Aorta (tissue), 5 donors: ENCODE measurements around the gene ZGRF1. TPM values are rescaled to one million over a fixed set of nuclear protein-coding genes. Genes with fewer than 3 reads are reported as not detected.

Source experiments
- ATAC-seq: fragments of 200-7000 bp; cut with Tn5 transposase; one replicate; pipeline ENCODE4 v1.9.1; 2022; ENCODE audit warnings: moderate library complexity; ENCODE audit not compliant: low FRiP score
- DNase-seq, 2 donors: peaks; one replicate each; pipeline ENCODE4 v3.0.0-alpha.2; 2020
- H3K27ac ChIP-seq, 2 donors: one replicate each; pipeline ENCODE4 v1.5.1; 2013; ENCODE audit warnings: low read length in 2 of 2, mild to moderate bottlenecking in 2 of 2, moderate library complexity in 2 of 2, control low read depth in 1 of 2, inconsistent platforms in 1 of 2, low read depth in 1 of 2
- H3K27me3 ChIP-seq, 2 donors: one replicate each; pipeline ENCODE4 v1.6.1; 2013; ENCODE audit warnings: control low read depth in 1 of 2, low read length in 1 of 2, mild to moderate bottlenecking in 1 of 2, moderate library complexity in 1 of 2; ENCODE audit not compliant: insufficient read depth in 2 of 2, control insufficient read depth in 1 of 2
- H3K36me3 ChIP-seq, 2 donors: one replicate each; pipeline ENCODE4 v1.6.1; 2013; ENCODE audit warnings: control low read depth in 1 of 2, low read length in 1 of 2, mild to moderate bottlenecking in 1 of 2; ENCODE audit not compliant: insufficient read depth in 2 of 2, control insufficient read depth in 1 of 2
- H3K4me1 ChIP-seq, 2 donors: one replicate each; pipeline ENCODE4 v1.6.1; 2013; ENCODE audit warnings: low read length in 2 of 2, control low read depth in 1 of 2, mild to moderate bottlenecking in 1 of 2, moderate library complexity in 1 of 2; ENCODE audit not compliant: insufficient read depth in 2 of 2, control insufficient read depth in 1 of 2
- H3K4me3 ChIP-seq, 2 donors: one replicate each; pipeline ENCODE4 v1.5.1; 2013; ENCODE audit warnings: low read length in 2 of 2, control low read depth in 1 of 2, mild to moderate bottlenecking in 1 of 2
- H3K9me3 ChIP-seq: one replicate; pipeline ENCODE4 v1.6.1; 2013; ENCODE audit warnings: mild to moderate bottlenecking, low read length; ENCODE audit not compliant: control insufficient read depth
- WGBS, 2 donors: extraction: QIAGEN DNeasy Blood & Tissue Kit; methylation state at CpG; one replicate each; pipeline ENCODE4 v1.1.7; 2013; 5-methylcytosine and 5-hydroxymethylcytosine counted together
- intact Hi-C, 2 donors: fragments of 100-400 bp; cut with DNase I; formaldehyde crosslinking; loops; one replicate each; pipeline versions ENCODE4 v1.14.2 to v1.15.0; 2022
- polyA plus RNA-seq, 2 donors: library from polyadenylated mRNA; stranded (reverse); fragments of 200-250 nt; gene quantifications; one replicate each; pipeline ENCODE4 v1.2.3, GENCODE V29; 2013
- total RNA-seq, 2 donors: library from RNA; stranded (reverse); fragmentation: NEBNext Ultra II Directional; extraction: Animal tissue kit (Norgen Biotek cat#: 25700); gene quantifications; one replicate each; pipeline ENCODE4 v1.2.1, GENCODE V29; 2021
- donor health status: healthy with polysubstance abuse.
- donor health status: Bipolar disorder and iron deficiency.
- donor health status: DM: no; HTN: no; CAD: no.
- donor health status: DM: no; HTN: no; CAD: no.
- donor health status: DM: yes; HTN: yes; CAD: no.

The ZGRF1 gene
- total and polyA plus RNA-seq, 4 donors, result 2.9 to 6.3 (median 5.4) TPM; not detected in 1

GRCh38 chr4:112517911-112518310 is 118.8 kb downstream of the ZGRF1 start:
- intact Hi-C loops, result loop anchor here in 1 of 2 donors (5.0 kb wide), 1 partner anchor 196 kb away; no protein-coding TSS in a partner anchor
- no peak overlapping the region for H3K27ac ChIP-seq
- peaks cover 0 to 2% of the 10 kb centered on the region in 2 donors for H3K27me3 ChIP-seq
- no peaks in the 10 kb centered on the region for H3K4me1 ChIP-seq
- H3K9me3 ChIP-seq, result no peaks in the 10 kb centered on the region
- DNase-seq (no peak), ATAC-seq (no peak)
- 26 to 27% methylated on average over 3 of the region's 3 CpGs for WGBS, 2 donors
- H3K36me3 ChIP-seq, result no peaks in the 10 kb centered on the region
- H3K4me3 ChIP-seq, result no peak overlapping the region

- no peak for ATAC-seq
- Histone ChIP-seq H3K9me3 (no peaks in the 10 kb centered on the region), H3K4me1 (no peaks in the 10 kb centered on the region), H3K27ac (no peak overlapping the region), H3K4me3 (no peak overlapping the region), H3K36me3 (no peaks in the 10 kb centered on the region), H3K27me3 (peaks cover 0 to 2% of the 10 kb centered on the region in 2 donors)
- intact Hi-C loops, result loop anchor here in 1 of 2 donors (5.0 kb wide), 1 partner anchor 195 kb away; no protein-coding TSS in a partner anchor
- DNase-seq, result no peak
- WGBS, 2 donors, result 6 to 7% methylated on average over 20 of the region's 20 CpGs
Observed at GRCh38 chr4:112517067-112517634, 119.6 kb downstream of the ZGRF1 start.

- Histone ChIP-seq H3K4me3 (peak overlapping the region; percentile 14 to 42), H3K27ac (no peak overlapping the region), H3K4me1 (no peaks in the 10 kb centered on the region), H3K27me3 (peaks cover 0 to 2% of the 10 kb centered on the region in 2 donors), H3K36me3 (no peaks in the 10 kb centered on the region), H3K9me3 (no peaks in the 10 kb centered on the region)
- ATAC-seq (peak; percentile 16), DNase-seq (peak in 1 of 2 donors; percentile 78)
- intact Hi-C loops, result loop anchor here in 1 of 2 donors (5.0 kb wide), 1 partner anchor 194 kb away; no protein-coding TSS in a partner anchor
- 1% methylated on average over 52 to 55 of the region's 55 CpGs for WGBS, 2 donors
Observed at GRCh38 chr4:112516471-112517066, 120.1 kb downstream of the ZGRF1 start.

GRCh38 chr4:112516066-112516470 is 120.6 kb downstream of the ZGRF1 start, which contains the start of gene NEUROG2:
Gene NEUROG2 (minus strand): TSS chr4:112516180. CDS start chr4:112515475, 705 bp downstream.
- Histone ChIP-seq H3K27ac (no peak within 1 kb of the TSS), H3K4me1 (no peaks in the 10 kb centered on the region), H3K36me3 (no peaks in the 10 kb centered on the region), H3K4me3 (peak within 1 kb of the TSS; percentile 14 to 42), H3K9me3 (no peaks in the 10 kb centered on the region), H3K27me3 (peaks cover 0 to 2% of the 10 kb centered on the region in 2 donors)
- intact Hi-C loops, result loop anchor here in 1 of 2 donors (5.0 kb wide), 1 partner anchor 194 kb away; no protein-coding TSS in a partner anchor
- no peak for ATAC-seq
- WGBS, 2 donors, result 1 to 5% methylated on average over 13 to 15 of the region's 15 CpGs
- no peak for DNase-seq

- intact Hi-C loops, result loop anchor here in 1 of 2 donors (5.0 kb wide), 1 partner anchor 193 kb away; no protein-coding TSS in a partner anchor
Observed at GRCh38 chr4:112515198-112516065, 121.3 kb downstream of the ZGRF1 start.

GRCh38 chr4:112514647-112515197 is 122.0 kb downstream of the ZGRF1 start:
- ATAC-seq, result no peak
- H3K4me1 ChIP-seq, result no peaks in the 10 kb centered on the region
- intact Hi-C loops, result loop anchor here in 1 of 2 donors (5.0 kb wide), 1 partner anchor 192 kb away; no protein-coding TSS in a partner anchor

More at GRCh38 chr4:112515198-112516065, 121.3 kb downstream of the ZGRF1 start:
- Histone ChIP-seq H3K36me3 (no peaks in the 10 kb centered on the region), H3K27ac (no peak overlapping the region), H3K4me1 (no peaks in the 10 kb centered on the region), H3K4me3 (peak overlapping the region; percentile 14 to 42), H3K27me3 (peaks cover 0 to 2% of the 10 kb centered on the region in 2 donors), H3K9me3 (no peaks in the 10 kb centered on the region)
- DNase-seq, result peak in 1 of 2 donors; percentile 79
- ATAC-seq, result peak; percentile 58
- WGBS, 2 donors, result 0 to 1% methylated on average over 77 to 96 of the region's 96 CpGs

GRCh38 chr4:112513971-112514646 is 122.6 kb downstream of the ZGRF1 start:
- no peaks in the 10 kb centered on the region for H3K9me3 ChIP-seq
- ATAC-seq, result no peak
- no peaks in the 10 kb centered on the region for H3K36me3 ChIP-seq
- DNase-seq, result no peak
- H3K4me3 ChIP-seq, result no peak overlapping the region
- WGBS, 2 donors, result 7 to 9% methylated on average over 15 of the region's 15 CpGs
- H3K4me1 ChIP-seq, result no peaks in the 10 kb centered on the region
- H3K27me3 ChIP-seq, result peaks cover 0 to 2% of the 10 kb centered on the region in 2 donors
- intact Hi-C loops, result no loop called here
- no peak overlapping the region for H3K27ac ChIP-seq

More at GRCh38 chr4:112514647-112515197, 122.0 kb downstream of the ZGRF1 start:
- no peaks in the 10 kb centered on the region for H3K9me3 ChIP-seq
- H3K4me3 ChIP-seq, result peak overlapping the region; percentile 14 to 42
- WGBS, 2 donors, result 2 to 3% methylated on average over 38 to 52 of the region's 52 CpGs
- peaks cover 0 to 2% of the 10 kb centered on the region in 2 donors for H3K27me3 ChIP-seq
- H3K36me3 ChIP-seq, result no peaks in the 10 kb centered on the region
- DNase-seq, result no peak
- no peak overlapping the region for H3K27ac ChIP-seq

GRCh38 chr4:112511803-112512118 is 124.9 kb downstream of the ZGRF1 start:
- intact Hi-C loops, result no loop called here
- DNase-seq (no peak), ATAC-seq (no peak)
- no peaks in the 10 kb centered on the region for H3K4me1 ChIP-seq
- peaks cover 0 to 2% of the 10 kb centered on the region in 2 donors for H3K27me3 ChIP-seq
- H3K36me3 ChIP-seq, result no peaks in the 10 kb centered on the region
- H3K27ac ChIP-seq, result no peak overlapping the region
- WGBS, 2 donors, result 83 to 90% methylated on average over 4 of the region's 4 CpGs
- no peaks in the 10 kb centered on the region for H3K9me3 ChIP-seq
- H3K4me3 ChIP-seq, result no peak overlapping the region
